Germinal center (tissue), 1 donor: ENCODE data around the gene CD200R1L.

ENCODE experiments used
- DNase-seq: peaks from one replicate; pipeline ENCODE4 v3.0.0; 2012; ENCODE audit warnings: mixed read lengths, low spot score

Gene CD200R1L

GRCh38 chr3:112818289-112818688, 28.4 kb downstream of the CD200R1L start:
- no peak for DNase-seq

GRCh38 chr3:112817797-112818196, 28.9 kb downstream of the CD200R1L start:
- DNase-seq, result no peak

- DNase-seq, result no peak
Observed at GRCh38 chr3:112817271-112817670, 29.4 kb downstream of the CD200R1L start.

- DNase-seq, result no peak
Observed at GRCh38 chr3:112815981-112816380, 30.7 kb downstream of the CD200R1L start.

GRCh38 chr3:112814266-112814665, 32.4 kb downstream of the CD200R1L start:
- DNase-seq, result peak; percentile 12

- peak; percentile 73 for DNase-seq
Observed at GRCh38 chr3:112813723-112814171, 32.9 kb downstream of the CD200R1L start.

GRCh38 chr3:112813016-112813415, 33.6 kb downstream of the CD200R1L start:
- no peak for DNase-seq

- no peak for DNase-seq
Observed at GRCh38 chr3:112811917-112812660, 34.6 kb downstream of the CD200R1L start.

GRCh38 chr3:112811131-112811884, 35.4 kb downstream of the CD200R1L start:
- no peak for DNase-seq

- no peak for DNase-seq
Observed at GRCh38 chr3:112810561-112810960, 36.1 kb downstream of the CD200R1L start.

- DNase-seq, result no peak
Observed at GRCh38 chr3:112808136-112808535, 38.5 kb downstream of the CD200R1L start.

GRCh38 chr3:112807685-112808084, 39.0 kb downstream of the CD200R1L start:
- DNase-seq, result no peak

GRCh38 chr3:112806903-112807302, 39.8 kb downstream of the CD200R1L start:
- DNase-seq, result no peak

- no peak for DNase-seq
Observed at GRCh38 chr3:112805126-112805525, 41.5 kb downstream of the CD200R1L start.

GRCh38 chr3:112804021-112804420, 42.6 kb downstream of the CD200R1L start:
- no peak for DNase-seq

- DNase-seq, result no peak
Observed at GRCh38 chr3:112803467-112803866, 43.2 kb downstream of the CD200R1L start.

GRCh38 chr3:112802338-112802737, 44.3 kb downstream of the CD200R1L start:
- DNase-seq, result no peak

GRCh38 chr3:112799946-112800345, 46.7 kb downstream of the CD200R1L start:
- DNase-seq, result no peak

- DNase-seq, result no peak
Observed at GRCh38 chr3:112794622-112795172, 52.0 kb downstream of the CD200R1L start.

GRCh38 chr3:112793326-112794081, 53.2 kb downstream of the CD200R1L start:
- no peak for DNase-seq

- DNase-seq, result no peak
Observed at GRCh38 chr3:112791736-112792135, 54.9 kb downstream of the CD200R1L start.

- DNase-seq, result no peak
Observed at GRCh38 chr3:112789787-112790186, 56.9 kb downstream of the CD200R1L start.
